Measurements from ENCODE around the gene HMX1.

HMX1 gene

GRCh38 chr4:8893624-8894423 lies 22.2 kb upstream of the HMX1 start:
- ChIA-PET CTCF (no interaction called here), POLR2A (no interaction called here)
- no peak for DNase-seq (ENCODE audit: extremely low spot score)
- TF ChIP-seq, protein P1, sequence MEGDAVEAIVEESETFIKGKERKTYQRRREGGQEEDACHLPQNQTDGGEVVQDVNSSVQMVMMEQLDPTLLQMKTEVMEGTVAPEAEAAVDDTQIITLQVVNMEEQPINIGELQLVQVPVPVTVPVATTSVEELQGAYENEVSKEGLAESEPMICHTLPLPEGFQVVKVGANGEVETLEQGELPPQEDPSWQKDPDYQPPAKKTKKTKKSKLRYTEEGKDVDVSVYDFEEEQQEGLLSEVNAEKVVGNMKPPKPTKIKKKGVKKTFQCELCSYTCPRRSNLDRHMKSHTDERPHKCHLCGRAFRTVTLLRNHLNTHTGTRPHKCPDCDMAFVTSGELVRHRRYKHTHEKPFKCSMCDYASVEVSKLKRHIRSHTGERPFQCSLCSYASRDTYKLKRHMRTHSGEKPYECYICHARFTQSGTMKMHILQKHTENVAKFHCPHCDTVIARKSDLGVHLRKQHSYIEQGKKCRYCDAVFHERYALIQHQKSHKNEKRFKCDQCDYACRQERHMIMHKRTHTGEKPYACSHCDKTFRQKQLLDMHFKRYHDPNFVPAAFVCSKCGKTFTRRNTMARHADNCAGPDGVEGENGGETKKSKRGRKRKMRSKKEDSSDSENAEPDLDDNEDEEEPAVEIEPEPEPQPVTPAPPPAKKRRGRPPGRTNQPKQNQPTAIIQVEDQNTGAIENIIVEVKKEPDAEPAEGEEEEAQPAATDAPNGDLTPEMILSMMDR (IDR thresholded peaks at IDR 0.05; ENCODE audit: control extremely low read depth, extremely low read depth, low read depth, missing control alignments): no peak

DNA sequence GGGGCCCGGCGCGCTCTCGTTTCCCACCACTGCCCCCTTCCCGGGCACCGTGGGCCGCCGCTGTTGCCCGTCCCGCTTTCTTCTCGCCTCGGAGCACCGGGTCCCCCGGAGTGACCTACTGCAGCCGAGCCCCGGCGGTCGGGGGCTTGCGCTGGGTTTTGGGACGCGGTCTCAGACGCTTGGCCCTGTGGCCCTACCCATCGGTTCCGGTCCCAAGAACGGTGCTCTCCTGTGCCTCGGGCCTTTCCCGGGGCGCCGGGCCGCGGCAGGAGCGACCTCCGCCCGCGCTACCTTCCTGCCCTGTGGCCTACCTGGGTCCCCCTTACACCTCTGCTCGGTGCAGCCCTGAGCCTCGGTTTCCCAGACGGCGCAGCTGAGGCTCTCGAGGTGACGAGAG lies 21.6 kb upstream of the HMX1 start:
- POLR2A ChIA-PET: no interaction called here

DNA sequence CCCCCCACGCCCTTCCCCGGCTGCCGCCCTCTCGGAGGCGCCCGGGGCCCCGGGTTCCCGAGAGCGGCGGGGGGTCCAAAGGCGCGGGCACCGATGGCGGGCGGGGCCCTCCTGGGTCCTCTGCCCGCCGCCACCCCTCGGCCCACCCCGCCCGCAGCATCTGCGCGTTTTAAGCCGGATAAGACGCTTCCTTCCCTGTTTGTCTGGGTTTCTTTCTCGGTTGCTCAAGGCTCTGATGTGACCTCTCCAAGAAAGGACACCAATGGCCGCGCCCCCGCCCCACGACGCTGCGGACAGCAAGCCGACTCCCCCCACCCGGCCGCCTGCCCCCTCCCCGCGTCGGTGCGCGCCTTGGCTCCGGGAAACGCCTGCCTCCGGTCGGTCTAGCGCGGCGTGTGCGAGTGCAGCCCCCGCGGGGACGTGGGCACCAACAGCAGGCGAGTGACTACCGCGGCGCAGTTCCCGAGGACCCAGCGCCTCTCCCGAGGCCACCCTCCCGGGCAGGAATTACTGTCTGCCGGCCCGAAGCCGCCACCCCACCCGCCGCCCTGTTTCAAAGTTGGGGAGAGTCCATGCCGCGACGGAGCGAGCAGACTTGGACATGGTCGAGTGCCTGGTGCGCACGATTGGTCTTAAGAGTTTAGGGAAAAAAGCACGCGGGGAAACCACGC lies 21.1 kb upstream of the HMX1 start:
- CTCF ChIA-PET: no interaction called here
- POLR2A ChIA-PET: no interaction called here
- TF ChIP-seq, protein P1 (IDR thresholded peaks at IDR 0.05; ENCODE audit: control extremely low read depth, extremely low read depth, low read depth, missing control alignments): no peak
- no peak for DNase-seq (ENCODE audit: extremely low spot score)

More for the DNA sequence above, 21.6 kb upstream of the HMX1 start:
- TF ChIP-seq, protein P1 (IDR thresholded peaks at IDR 0.05; ENCODE audit: control extremely low read depth, extremely low read depth, low read depth, missing control alignments): no peak
- DNase-seq (ENCODE audit: extremely low spot score): no peak
- CTCF ChIA-PET: no interaction called here

- ChIA-PET CTCF (interaction anchor here (2.1 kb wide), 1 partner anchor 26 kb away, joined by 5 read pairs; no protein-coding TSS in a partner anchor), POLR2A (no interaction called here)
- TF ChIP-seq, protein P1 (IDR thresholded peaks at IDR 0.05; ENCODE audit: control extremely low read depth, extremely low read depth, low read depth, missing control alignments): no peak
- DNase-seq (ENCODE audit: extremely low spot score): no peak
Measured at GRCh38 chr4:8891646-8892555, 20.3 kb upstream of the HMX1 start.

GRCh38 chr4:8891255-8891645 lies 19.6 kb upstream of the HMX1 start:
- DNase-seq (ENCODE audit: extremely low spot score): no peak
- CTCF ChIA-PET: interaction anchor here (2.1 kb wide), 1 partner anchor 26 kb away, joined by 5 read pairs; no protein-coding TSS in a partner anchor
- TF ChIP-seq, protein P1 (IDR thresholded peaks at IDR 0.05; ENCODE audit: control extremely low read depth, extremely low read depth, low read depth, missing control alignments): no peak
- POLR2A ChIA-PET: no interaction called here

DNA sequence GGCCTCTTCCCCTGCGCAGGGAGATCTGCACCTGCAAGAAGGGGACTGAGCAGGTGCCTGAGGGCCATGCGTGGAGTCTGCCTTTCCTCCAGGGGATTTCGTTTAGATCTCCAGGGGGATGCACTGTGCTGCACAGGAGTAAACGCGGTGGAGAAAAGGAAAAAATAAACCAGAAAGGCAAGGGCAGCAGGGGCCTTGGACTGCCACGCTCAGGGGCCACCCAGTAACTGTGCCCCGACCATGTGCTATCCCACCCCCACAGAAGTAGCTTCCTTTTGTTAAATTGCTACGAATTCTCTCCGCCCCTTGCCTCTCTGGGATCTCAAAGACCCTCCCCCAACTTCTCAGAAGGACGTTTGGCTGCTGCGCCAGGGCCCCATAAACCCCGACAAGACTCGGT lies 17.2 kb upstream of the HMX1 start:
- ChIA-PET POLR2A (no interaction called here), CTCF (no interaction called here)
- TF ChIP-seq, protein P1 (IDR thresholded peaks at IDR 0.05; ENCODE audit: control extremely low read depth, extremely low read depth, low read depth, missing control alignments): no peak

More for the DNA sequence above, 17.2 kb upstream of the HMX1 start:
- DNase-seq (ENCODE audit: extremely low spot score): no peak
